ENCODE measurements around the gene P2RY10.

DNA sequence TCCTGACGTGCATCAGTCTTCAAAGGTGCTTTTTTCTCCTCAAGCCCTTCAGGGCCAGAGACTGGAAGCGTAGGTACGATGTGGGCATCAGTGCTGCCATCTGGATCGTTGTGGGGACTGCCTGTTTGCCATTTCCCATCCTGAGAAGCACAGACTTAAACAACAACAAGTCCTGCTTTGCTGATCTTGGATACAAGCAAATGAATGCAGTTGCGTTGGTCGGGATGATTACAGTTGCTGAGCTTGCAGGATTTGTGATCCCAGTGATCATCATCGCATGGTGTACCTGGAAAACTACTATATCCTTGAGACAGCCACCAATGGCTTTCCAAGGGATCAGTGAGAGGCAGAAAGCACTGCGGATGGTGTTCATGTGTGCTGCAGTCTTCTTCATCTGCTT is 15.7 kb downstream of the P2RY10 start:
- TF ChIP-seq, protein P1, sequence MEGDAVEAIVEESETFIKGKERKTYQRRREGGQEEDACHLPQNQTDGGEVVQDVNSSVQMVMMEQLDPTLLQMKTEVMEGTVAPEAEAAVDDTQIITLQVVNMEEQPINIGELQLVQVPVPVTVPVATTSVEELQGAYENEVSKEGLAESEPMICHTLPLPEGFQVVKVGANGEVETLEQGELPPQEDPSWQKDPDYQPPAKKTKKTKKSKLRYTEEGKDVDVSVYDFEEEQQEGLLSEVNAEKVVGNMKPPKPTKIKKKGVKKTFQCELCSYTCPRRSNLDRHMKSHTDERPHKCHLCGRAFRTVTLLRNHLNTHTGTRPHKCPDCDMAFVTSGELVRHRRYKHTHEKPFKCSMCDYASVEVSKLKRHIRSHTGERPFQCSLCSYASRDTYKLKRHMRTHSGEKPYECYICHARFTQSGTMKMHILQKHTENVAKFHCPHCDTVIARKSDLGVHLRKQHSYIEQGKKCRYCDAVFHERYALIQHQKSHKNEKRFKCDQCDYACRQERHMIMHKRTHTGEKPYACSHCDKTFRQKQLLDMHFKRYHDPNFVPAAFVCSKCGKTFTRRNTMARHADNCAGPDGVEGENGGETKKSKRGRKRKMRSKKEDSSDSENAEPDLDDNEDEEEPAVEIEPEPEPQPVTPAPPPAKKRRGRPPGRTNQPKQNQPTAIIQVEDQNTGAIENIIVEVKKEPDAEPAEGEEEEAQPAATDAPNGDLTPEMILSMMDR (IDR thresholded peaks at IDR 0.05) = no peak
- TF ChIP-seq POLR2A (IDR thresholded peaks at IDR 0.05) (no peak), EP300 (IDR thresholded peaks at IDR 0.05) (no peak), POLR2AphosphoS5 (IDR thresholded peaks at IDR 0.05) (no peak)
